DMS 273 treated with DMSO at 0.1 percent for 48 hours (cell line): ENCODE measurements around the gene CBS.
"Not testable (repeated sequence)": the region's sequence is repeated elsewhere in the genome, so short reads cannot be mapped to it uniquely, and the experiment has no call there.

Experiments used
- DNase-seq: peaks from one replicate; lab custom pipeline; 2025; lab: John Stamatoyannopoulos, UW

CBS gene

GRCh38 chr21:43068065-43068464 is 7.6 kb downstream of the CBS start:
- DNase-seq, result not testable (repeated sequence)

GRCh38 chr21:43066690-43067089 is 8.9 kb downstream of the CBS start:
- not testable (repeated sequence) for DNase-seq

DNA sequence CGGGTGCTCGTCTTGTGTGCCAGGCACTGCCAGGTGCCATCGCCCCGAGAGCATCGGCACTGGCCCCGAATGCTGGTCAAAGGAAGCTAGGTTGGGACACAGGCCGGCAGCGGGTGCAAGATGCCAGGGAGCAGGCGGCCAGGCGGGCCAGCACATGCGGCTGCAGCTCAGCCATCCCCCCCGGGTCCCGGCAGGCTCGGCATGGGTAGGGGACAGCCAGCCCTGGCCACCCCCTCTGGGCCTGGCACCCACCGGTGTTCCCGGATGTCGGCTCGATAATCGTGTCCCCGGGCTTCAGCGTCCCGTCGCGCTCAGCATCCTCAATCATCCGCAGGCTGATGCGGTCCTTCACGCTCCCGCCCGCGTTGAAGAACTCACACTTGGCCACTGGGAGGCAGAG is 9.6 kb downstream of the CBS start:
- not testable (repeated sequence) for DNase-seq

- DNase-seq, result not testable (repeated sequence)
These were observed 11.2 kb downstream of the CBS start for GRCh38 chr21:43064265-43064917.

- DNase-seq, result not testable (repeated sequence)
These were observed 12.5 kb downstream of the CBS start for GRCh38 chr21:43062955-43063664.

GRCh38 chr21:43053112-43053511 is 22.5 kb downstream of the CBS start:
- not testable (repeated sequence) for DNase-seq

- DNase-seq, result not testable (repeated sequence)
These were observed 29.5 kb downstream of the CBS start for GRCh38 chr21:43045876-43046821.

DNA sequence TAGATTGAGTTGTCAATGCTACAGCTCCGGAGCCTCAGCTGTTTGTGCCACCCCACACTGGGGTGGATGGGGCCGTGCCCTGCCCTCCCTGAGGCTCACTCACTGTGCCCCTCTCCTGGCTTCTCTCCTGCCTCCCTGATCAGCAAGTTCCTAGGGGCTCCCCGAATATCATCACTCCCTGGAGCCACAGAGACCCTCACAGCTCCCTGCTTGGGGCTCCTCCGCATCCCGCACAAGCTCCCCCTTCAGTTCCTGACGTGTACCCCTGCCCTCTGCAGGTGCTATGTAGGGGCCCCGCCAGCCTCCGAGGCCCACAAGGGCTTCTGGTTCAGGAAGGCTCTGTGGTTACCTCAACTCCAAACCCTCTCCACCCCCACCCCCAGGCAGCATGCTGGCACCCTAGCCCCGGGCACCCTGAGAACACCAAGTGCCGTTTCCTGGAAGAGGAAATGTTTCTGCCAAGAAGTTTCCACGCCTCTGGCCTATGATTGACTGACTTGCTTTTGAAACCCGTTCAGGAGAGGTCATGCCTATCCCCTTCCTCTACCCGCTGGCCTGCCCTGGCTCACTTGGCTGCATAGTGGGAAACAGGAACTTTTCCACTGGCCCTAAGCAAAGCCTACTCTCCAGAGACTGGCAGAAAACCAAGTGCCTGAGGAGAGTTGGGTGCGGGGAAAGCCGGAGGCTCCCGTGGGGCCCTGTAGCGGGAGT is 30.3 kb downstream of the CBS start:
- not testable (repeated sequence) for DNase-seq

DNA sequence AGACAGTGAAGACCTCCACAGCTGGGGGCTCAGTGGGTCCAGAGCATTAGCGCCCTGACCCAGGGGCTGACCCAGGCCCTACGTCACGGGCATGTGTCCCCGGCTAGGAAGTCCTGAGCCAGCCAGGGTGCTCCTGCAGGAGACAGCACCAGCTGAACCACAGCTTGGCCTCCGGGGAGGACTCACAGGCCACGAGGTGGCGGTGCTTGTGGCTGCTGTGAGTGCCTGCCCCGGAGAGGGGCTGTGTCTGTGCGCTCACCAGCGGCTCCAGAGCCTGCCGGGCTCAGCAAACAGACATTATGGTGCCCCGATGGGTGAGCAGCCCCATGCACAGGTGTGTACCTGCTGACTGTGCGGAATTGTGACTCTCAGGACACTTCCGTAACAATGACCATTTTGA is 31.1 kb downstream of the CBS start:
- not testable (repeated sequence) for DNase-seq

DNA sequence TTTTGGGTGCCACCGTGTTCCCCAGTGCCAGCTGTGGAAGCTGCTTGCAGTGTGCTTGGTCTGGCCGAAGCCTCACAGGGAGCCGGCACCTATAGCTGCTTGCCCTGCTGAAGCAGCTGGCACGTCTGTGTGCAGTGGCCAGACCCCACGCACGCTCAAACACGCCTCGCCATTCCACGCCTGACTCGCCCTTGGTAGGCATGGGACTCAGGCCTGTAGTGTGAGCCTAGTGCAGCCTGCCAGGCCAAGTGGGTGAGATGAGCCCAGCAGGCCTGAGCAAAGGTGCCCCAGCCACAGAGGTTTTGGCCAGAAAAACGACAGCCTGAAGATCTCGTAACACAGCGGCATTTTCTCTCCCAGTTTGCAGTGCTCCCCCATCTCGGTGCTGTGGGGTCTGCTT is 32.3 kb downstream of the CBS start:
- DNase-seq, result not testable (repeated sequence)

GRCh38 chr21:43042169-43042568 is 33.5 kb downstream of the CBS start:
- DNase-seq, result not testable (repeated sequence)

GRCh38 chr21:43038659-43039044 is 37.0 kb downstream of the CBS start:
- DNase-seq, result not testable (repeated sequence)

DNA sequence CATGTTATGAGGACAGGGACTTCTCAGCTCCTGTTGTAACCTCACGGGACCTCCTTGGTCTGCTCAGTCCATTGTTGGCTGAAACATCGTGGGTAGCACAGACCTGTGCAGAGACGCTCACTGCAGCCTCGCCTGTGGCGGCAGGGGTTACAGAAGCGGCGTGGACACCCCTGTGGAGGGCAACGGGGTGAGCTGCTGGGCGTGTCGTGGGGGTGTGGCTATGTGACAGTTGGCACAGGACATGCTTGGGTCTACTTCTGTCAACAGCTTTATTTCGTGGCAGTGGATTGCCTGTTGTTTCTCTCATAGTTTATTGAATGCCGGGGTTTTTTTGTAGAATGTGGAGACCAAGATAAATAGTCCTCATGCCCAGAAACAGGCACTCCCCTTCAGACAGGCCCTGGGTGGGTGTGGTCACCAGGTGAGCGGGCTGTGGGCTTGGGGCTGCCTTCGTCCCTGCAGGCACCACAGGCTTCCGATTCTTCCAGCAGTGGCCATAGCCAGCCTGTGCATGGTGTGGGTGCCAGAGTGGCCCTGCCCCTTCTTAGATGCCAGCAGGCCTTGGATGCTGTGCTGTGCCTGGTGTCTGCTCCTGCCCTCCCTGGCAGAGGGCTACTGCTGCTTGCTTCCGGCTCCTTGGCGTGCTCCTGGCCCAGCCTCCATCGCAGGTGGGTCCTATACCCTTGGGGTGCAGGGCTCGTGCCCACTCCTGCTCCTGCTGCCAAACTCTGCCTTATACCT is 37.5 kb downstream of the CBS start:
- not testable (repeated sequence) for DNase-seq

- DNase-seq, result not testable (repeated sequence)
These were observed 38.7 kb downstream of the CBS start for GRCh38 chr21:43036889-43037288.

- DNase-seq, result no peak
These were observed 40.8 kb downstream of the CBS start for GRCh38 chr21:43034826-43035225.

DNA sequence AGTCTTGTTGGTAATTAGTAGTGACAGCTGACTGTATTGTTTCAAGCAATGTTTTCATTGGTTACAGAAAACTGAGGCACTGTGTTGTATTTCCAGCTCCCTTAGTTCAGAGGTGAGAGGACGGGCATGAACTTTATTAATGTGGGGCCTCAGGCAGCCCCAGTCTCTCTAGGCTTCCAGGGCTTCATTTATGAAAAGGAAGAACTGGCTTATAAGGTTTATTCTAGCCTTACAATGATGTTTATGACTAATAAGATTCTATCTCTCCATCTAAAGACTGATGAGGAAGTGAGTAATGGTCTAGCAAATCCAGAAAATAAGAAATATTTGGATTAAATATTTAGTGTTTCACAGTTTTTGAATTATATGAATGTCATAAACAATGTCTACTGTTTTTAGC is 41.5 kb downstream of the CBS start:
- no peak for DNase-seq

DNA sequence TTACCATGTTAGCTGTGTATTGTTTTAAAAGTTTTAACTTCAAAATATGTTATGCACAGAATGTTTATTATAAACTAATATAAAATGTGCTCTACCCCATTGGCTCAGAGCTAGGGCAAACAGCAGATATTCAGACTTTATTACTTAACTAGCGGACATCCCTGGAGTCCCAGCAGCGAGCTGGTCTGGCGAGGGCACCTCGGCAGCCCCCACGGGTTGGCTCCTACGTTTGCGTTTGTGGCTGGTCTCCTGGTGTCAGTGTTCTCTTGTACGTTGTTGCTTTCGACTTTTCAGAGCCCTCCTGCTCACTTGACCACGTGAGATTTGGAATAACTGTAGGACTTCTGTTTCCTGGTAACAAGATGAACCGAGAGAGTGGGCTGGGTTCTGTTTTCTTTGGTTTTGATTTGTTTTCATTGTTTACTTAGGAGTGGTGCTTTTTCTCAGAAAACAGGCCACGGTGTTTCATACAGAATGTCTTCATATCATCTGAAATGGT is 44.5 kb downstream of the CBS start:
- no peak for DNase-seq

DNA sequence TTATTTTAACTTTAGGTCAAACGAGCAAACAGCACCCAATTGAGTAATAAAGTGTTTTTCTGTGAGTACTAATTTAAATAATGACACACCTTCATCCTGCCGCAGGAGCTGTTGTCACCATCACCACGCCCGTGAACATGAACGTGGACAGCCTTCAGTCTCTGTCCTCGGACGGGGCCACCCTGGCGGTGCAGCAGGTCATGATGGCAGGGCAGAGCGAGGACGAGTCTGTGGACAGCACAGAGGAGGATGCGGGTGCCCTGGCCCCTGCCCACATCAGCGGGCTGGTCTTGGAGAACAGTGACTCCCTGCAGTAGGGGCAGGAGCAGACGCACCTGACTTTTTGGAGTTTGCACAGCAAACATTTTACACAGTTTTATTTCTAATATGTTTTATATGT is 45.9 kb downstream of the CBS start:
- DNase-seq, result no peak

DNA sequence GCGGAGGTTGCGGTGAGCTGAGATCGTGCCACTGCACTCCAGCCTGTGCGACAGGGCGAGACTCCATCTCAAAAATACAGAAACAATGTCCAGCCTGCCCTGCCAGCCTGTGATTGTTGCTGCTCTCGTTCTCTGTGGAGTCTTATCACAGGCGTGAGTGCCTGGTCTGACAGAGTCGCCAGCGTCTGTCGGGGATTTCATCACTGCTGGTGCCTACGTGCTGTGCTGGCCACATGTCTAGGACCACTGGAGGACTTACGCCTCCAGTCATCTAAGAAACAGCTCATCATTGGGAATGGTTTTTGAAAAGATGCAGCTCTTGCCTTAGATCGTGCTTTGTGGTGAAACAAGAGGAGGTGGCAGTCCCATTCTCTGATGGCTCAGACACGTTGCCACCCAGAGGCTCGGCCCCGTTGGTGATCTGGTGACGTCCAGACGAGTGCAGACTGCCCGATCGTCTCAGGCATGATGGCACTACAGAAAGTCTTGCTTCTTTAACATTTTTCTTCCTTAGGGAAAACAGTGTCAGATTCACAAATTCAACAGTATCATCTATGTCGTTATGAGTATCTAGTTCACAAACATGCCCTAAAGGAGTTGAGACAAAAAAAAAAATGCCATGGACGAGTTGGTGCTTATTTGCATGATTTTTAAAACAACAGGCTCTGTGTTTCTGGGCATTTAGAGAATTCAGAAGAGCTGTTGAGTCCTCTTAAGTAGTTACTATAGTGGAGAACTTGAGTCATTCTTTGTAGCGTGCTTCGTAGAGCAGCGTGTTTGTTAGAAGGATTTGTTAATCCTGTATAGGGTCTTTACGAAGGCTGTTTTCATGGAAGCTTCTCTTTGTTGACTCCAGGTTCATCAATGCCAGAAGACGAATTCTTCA is 47.5 kb downstream of the CBS start:
- DNase-seq, result no peak

DNA sequence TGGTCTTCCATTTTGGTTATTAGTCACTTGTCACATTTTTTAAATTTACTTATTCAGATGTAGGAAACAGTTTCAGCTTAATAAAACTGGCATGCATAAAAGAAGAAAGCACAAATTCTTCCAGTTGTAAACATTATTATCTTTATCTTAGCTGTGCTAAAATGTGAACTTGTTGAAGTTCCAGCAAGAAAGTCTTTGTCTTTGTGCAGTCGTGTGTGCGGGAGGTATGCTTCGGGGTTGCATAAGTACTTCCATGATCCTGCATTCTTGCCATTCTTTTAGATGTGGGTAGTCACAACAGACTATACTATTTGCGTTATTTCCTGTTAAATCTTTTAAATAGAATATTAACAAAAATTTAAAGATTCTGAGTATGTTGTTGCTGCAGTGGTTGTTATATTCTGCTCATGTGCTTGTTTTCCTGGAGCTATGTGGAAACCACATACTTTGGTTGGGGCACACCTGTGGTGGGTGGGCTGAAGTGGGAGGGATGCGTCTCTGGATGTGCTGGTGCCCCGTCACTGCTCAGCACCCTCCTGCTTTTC is 49.9 kb downstream of the CBS start:
- DNase-seq, result no peak
